Vagina (tissue), 2 donors: ENCODE data around the gene SSTR4.

Experiments used
- POLR2A ChIP-seq, 2 donors: fragments of 450-650 bp; IDR thresholded peaks; one replicate each; pipeline ENCODE4 v1.6.1; 2017; ENCODE audit warnings: antibody characterized with exemption in 2 of 2, mild to moderate bottlenecking in 2 of 2, moderate library complexity in 2 of 2
- POLR2AphosphoS5 ChIP-seq, 2 donors: sonication (generic); formaldehyde crosslinking; IDR thresholded peaks; one replicate each; pipeline ENCODE4 v1.9.0; 2017; ENCODE audit warnings: antibody characterized with exemption in 2 of 2, mild to moderate bottlenecking in 2 of 2, low read depth in 1 of 2; ENCODE audit not compliant: insufficient read depth in 1 of 2
- TF ChIP-seq, protein P1 (sequence below), 3 experiments: fragments of 450-650 bp in 2 of 3; fragments of 200-600 bp in 1 of 3; sonication (generic) in 1 of 3; IDR thresholded peaks; one replicate each; pipeline ENCODE4 v1.5.1; 2017 to 2019; ENCODE audit warnings: antibody characterized with exemption in 3 of 3, mild to moderate bottlenecking in 2 of 3, moderate library complexity in 2 of 3

GRCh38 chr20:23011008-23011721 is 23.9 kb upstream of the SSTR4 start:
- TF ChIP-seq POLR2A (IDR thresholded peaks at IDR 0.05) (no peak), POLR2AphosphoS5 (IDR thresholded peaks at IDR 0.05; ENCODE audit: insufficient read depth in 1 of 2, low read depth in 1 of 2) (no peak)
- TF ChIP-seq, protein P1, sequence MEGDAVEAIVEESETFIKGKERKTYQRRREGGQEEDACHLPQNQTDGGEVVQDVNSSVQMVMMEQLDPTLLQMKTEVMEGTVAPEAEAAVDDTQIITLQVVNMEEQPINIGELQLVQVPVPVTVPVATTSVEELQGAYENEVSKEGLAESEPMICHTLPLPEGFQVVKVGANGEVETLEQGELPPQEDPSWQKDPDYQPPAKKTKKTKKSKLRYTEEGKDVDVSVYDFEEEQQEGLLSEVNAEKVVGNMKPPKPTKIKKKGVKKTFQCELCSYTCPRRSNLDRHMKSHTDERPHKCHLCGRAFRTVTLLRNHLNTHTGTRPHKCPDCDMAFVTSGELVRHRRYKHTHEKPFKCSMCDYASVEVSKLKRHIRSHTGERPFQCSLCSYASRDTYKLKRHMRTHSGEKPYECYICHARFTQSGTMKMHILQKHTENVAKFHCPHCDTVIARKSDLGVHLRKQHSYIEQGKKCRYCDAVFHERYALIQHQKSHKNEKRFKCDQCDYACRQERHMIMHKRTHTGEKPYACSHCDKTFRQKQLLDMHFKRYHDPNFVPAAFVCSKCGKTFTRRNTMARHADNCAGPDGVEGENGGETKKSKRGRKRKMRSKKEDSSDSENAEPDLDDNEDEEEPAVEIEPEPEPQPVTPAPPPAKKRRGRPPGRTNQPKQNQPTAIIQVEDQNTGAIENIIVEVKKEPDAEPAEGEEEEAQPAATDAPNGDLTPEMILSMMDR (IDR thresholded peaks at IDR 0.05) = no peak
